GM23248 (cell line): ENCODE data around the gene INPP5A. TPM values are rescaled to one million over a fixed set of nuclear protein-coding genes. Genes with fewer than 3 reads are reported as not detected.

ENCODE experiments used
- DNase-seq: peaks from one replicate; pipeline ENCODE4 v3.0.0-alpha.2; 2015
- H2AFZ ChIP-seq: fragments of 200-600 bp; sonication (generic); 2 replicates; pipeline ENCODE4 v1.6.1; 2016; ENCODE audit warnings: antibody characterized with exemption
- H3F3A ChIP-seq: fragments of 200-600 bp; sonication (generic); 2 replicates; pipeline ENCODE4 v1.6.1; 2016; ENCODE audit warnings: mild to moderate bottlenecking, antibody characterized with exemption, mixed run types; ENCODE audit not compliant: insufficient read depth
- H3K27ac ChIP-seq: fragments of 200-600 bp; sonication (generic); 2 replicates; pipeline ENCODE4 v1.5.1; 2016; ENCODE audit warnings: mild to moderate bottlenecking
- H3K27me3 ChIP-seq: fragments of 200-600 bp; sonication (generic); replicated peaks from 2 replicates; pipeline ENCODE4 v1.6.1; 2016; ENCODE audit warnings: mild to moderate bottlenecking; ENCODE audit not compliant: insufficient read depth
- H3K36me3 ChIP-seq: fragments of 200-600 bp; sonication (generic); 2 replicates; pipeline ENCODE4 v1.6.1; 2016; ENCODE audit warnings: low read depth, mild to moderate bottlenecking
- H3K4me1 ChIP-seq: fragments of 200-600 bp; sonication (generic); 2 replicates; pipeline ENCODE4 v1.6.1; 2016; ENCODE audit warnings: mild to moderate bottlenecking; ENCODE audit not compliant: insufficient read depth
- H3K4me2 ChIP-seq: fragments of 200-600 bp; sonication (generic); one replicate; pipeline ENCODE4 v1.6.1; 2016; ENCODE audit warnings: mild to moderate bottlenecking; ENCODE audit not compliant: unreplicated experiment
- H3K4me3 ChIP-seq: fragments of 200-600 bp; sonication (generic); 2 replicates; pipeline ENCODE4 v1.5.1; 2016; ENCODE audit warnings: mild to moderate bottlenecking
- H3K79me2 ChIP-seq: fragments of 200-600 bp; sonication (generic); 2 replicates; pipeline ENCODE4 v1.6.1; 2016; ENCODE audit warnings: mild to moderate bottlenecking; ENCODE audit not compliant: insufficient read depth
- H3K9ac ChIP-seq: fragments of 200-600 bp; sonication (generic); 2 replicates; pipeline ENCODE4 v1.6.1; 2016; ENCODE audit warnings: mild to moderate bottlenecking
- H3K9me2 ChIP-seq: fragments of 200-600 bp; sonication (generic); 2 replicates; pipeline ENCODE4 v1.6.1; 2016; ENCODE audit warnings: mixed run types, mild to moderate bottlenecking, moderate library complexity; ENCODE audit not compliant: insufficient read depth
- H3K9me3 ChIP-seq: fragments of 200-600 bp; sonication (generic); one replicate; pipeline ENCODE4 v1.6.1; 2017; ENCODE audit warnings: low read depth
- H4K20me1 ChIP-seq: fragments of 200-600 bp; sonication (generic); 2 replicates; pipeline ENCODE4 v1.6.0; 2016; ENCODE audit not compliant: insufficient read depth
- EZH2 ChIP-seq: fragments of 200-600 bp; sonication (generic); IDR thresholded peaks from 2 replicates; pipeline ENCODE4 v1.6.1; 2018; ENCODE audit warnings: antibody characterized with exemption, mild to moderate bottlenecking; ENCODE audit not compliant: insufficient read depth, poor library complexity, severe bottlenecking
- EZH2phosphoT487 ChIP-seq: fragments of 200-600 bp; sonication (generic); IDR thresholded peaks from 2 replicates; pipeline ENCODE4 v1.6.1; 2018; ENCODE audit warnings: antibody characterized with exemption, moderate library complexity, mild to moderate bottlenecking, low read depth; ENCODE audit not compliant: insufficient read depth
- WGBS, 2 experiments: methylation state at CpG; one replicate each; pipeline ENCODE4 v1.1.6; 2015 to 2017; ENCODE audit warnings: low lambda C conversion rate in 2 of 2, low coverage in 1 of 2; ENCODE audit errors: missing lambda C conversion rate in 2 of 2; 5-methylcytosine and 5-hydroxymethylcytosine counted together
- in situ Hi-C: fragments of 300-500 bp; cut with MboI; formaldehyde crosslinking; loops from 2 replicates; pipeline ENCODE4 v1.15.0; 2020
- polyA plus RNA-seq: library from polyadenylated mRNA; unstranded; fragments of >200 nt; fragmentation: Nextera tagmentation; extraction: Ambion mirVana; gene quantifications from 2 replicates; pipeline ENCODE4 v1.2.1, GENCODE V29; 2016
- total RNA-seq: library from RNA; depleted of rRNA; stranded (reverse); fragments of >200 nt; shearing (Covaris generic); gene quantifications from 2 replicates; pipeline ENCODE4 v1.2.3, GENCODE V29; 2014

Gene INPP5A
- total and polyA plus RNA-seq, 2 experiments from 2014 or later: 2.3 to 35.2 TPM

- Histone ChIP-seq H3K4me3 (no peak overlapping the region), H3F3A (no peaks in the 10 kb centered on the region), H2AFZ (no peak overlapping the region), H3K4me2 (no peak overlapping the region), H3K9me3 (no peaks in the 10 kb centered on the region), H3K27ac (no peak overlapping the region), H3K36me3 (no peaks in the 10 kb centered on the region), H3K9me2 (no peaks in the 10 kb centered on the region), H3K4me1 (no peaks in the 10 kb centered on the region), H3K27me3 (no peaks in the 10 kb centered on the region), H4K20me1 (no peaks in the 10 kb centered on the region), H3K79me2 (peaks cover 95% of the 10 kb centered on the region), H3K9ac (no peak overlapping the region)
- in situ Hi-C loops: no loop called here
- 89 to 95% methylated on average over 3 of the region's 3 CpGs for WGBS, 2 experiments
- DNase-seq: no peak
- TF ChIP-seq EZH2 (no peak), EZH2phosphoT487 (no peak)
Observed at GRCh38 chr10:132599732-132600131, 62.1 kb downstream of the INPP5A start.

GRCh38 chr10:132600416-132600815 lies 62.8 kb downstream of the INPP5A start:
- 92 to 97% methylated on average over 3 of the region's 3 CpGs for WGBS, 2 experiments
- Histone ChIP-seq H3K36me3 (no peaks in the 10 kb centered on the region), H3K79me2 (peaks cover 89% of the 10 kb centered on the region), H3K4me2 (no peak overlapping the region), H3K9ac (no peak overlapping the region), H4K20me1 (no peaks in the 10 kb centered on the region), H3K4me3 (no peak overlapping the region), H2AFZ (no peak overlapping the region), H3K27ac (no peak overlapping the region), H3K9me2 (no peaks in the 10 kb centered on the region), H3K4me1 (no peaks in the 10 kb centered on the region), H3F3A (no peaks in the 10 kb centered on the region), H3K27me3 (no peaks in the 10 kb centered on the region), H3K9me3 (no peaks in the 10 kb centered on the region)
- no peak for TF ChIP-seq EZH2phosphoT487
- TF ChIP-seq EZH2: no peak
- in situ Hi-C loops: no loop called here
- no peak for DNase-seq

GRCh38 chr10:132601567-132601966 lies 64.0 kb downstream of the INPP5A start:
- Histone ChIP-seq H3F3A (no peaks in the 10 kb centered on the region), H3K4me1 (no peaks in the 10 kb centered on the region), H2AFZ (no peak overlapping the region), H4K20me1 (no peaks in the 10 kb centered on the region), H3K9me3 (no peaks in the 10 kb centered on the region), H3K4me3 (no peak overlapping the region), H3K27ac (no peak overlapping the region), H3K9ac (no peak overlapping the region), H3K27me3 (no peaks in the 10 kb centered on the region), H3K4me2 (no peak overlapping the region), H3K36me3 (no peaks in the 10 kb centered on the region), H3K79me2 (peaks cover 86% of the 10 kb centered on the region), H3K9me2 (no peaks in the 10 kb centered on the region)
- WGBS, 2 experiments: 96 to 97% methylated on average over 1 of the region's 1 CpG
- in situ Hi-C loops: no loop called here
- no peak for DNase-seq
- no peak for TF ChIP-seq EZH2
- TF ChIP-seq EZH2phosphoT487: no peak

- in situ Hi-C loops: no loop called here
- Histone ChIP-seq H3K27me3 (no peaks in the 10 kb centered on the region), H2AFZ (no peak overlapping the region), H3K4me2 (no peak overlapping the region), H3K9me2 (no peaks in the 10 kb centered on the region), H3K9me3 (no peaks in the 10 kb centered on the region), H3K36me3 (no peaks in the 10 kb centered on the region), H3K4me3 (no peak overlapping the region), H3K4me1 (no peaks in the 10 kb centered on the region), H3K79me2 (peaks cover 83% of the 10 kb centered on the region), H4K20me1 (no peaks in the 10 kb centered on the region), H3K27ac (no peak overlapping the region), H3K9ac (no peak overlapping the region), H3F3A (no peaks in the 10 kb centered on the region)
- 90 to 93% methylated on average over 6 of the region's 6 CpGs for WGBS, 2 experiments
- TF ChIP-seq EZH2phosphoT487 (no peak), EZH2 (no peak)
- no peak for DNase-seq
Observed at GRCh38 chr10:132602614-132603013, 65.0 kb downstream of the INPP5A start.
